H9 (cell line): ENCODE data around the gene HIPK2. TPM values are rescaled to one million over a fixed set of nuclear protein-coding genes. Genes with fewer than 3 reads are reported as not detected.

Experiments
- DNase-seq: peaks from one replicate; pipeline ENCODE4 v3.0.0-alpha.2; 2017
- H2AFZ ChIP-seq: one replicate; pipeline ENCODE4 v1.6.1; 2013; ENCODE audit warnings: mild to moderate bottlenecking, low read length, control low read depth, moderate library complexity
- H2AK5ac ChIP-seq: 2 replicates; pipeline ENCODE4 v1.6.1; 2013; ENCODE audit warnings: low read length, control low read depth, mixed read lengths; ENCODE audit not compliant: insufficient read length
- H2BK120ac ChIP-seq: one replicate; pipeline ENCODE4 v1.6.1; 2013; ENCODE audit warnings: low read depth, mild to moderate bottlenecking, low read length, control low read depth, inconsistent platforms; ENCODE audit not compliant: poor library complexity, severe bottlenecking
- H2BK12ac ChIP-seq: 2 replicates; pipeline ENCODE4 v1.6.1; 2013; ENCODE audit warnings: low read length, control low read depth, mixed read lengths, low read depth; ENCODE audit not compliant: insufficient read length
- H2BK15ac ChIP-seq: 2 replicates; pipeline ENCODE4 v1.6.1; 2013; ENCODE audit warnings: low read depth, low read length, control low read depth
- H2BK20ac ChIP-seq: one replicate; pipeline ENCODE4 v1.6.1; 2013; ENCODE audit warnings: low read depth, mild to moderate bottlenecking, low read length, control low read depth, inconsistent platforms; ENCODE audit not compliant: poor library complexity, severe bottlenecking
- H2BK5ac ChIP-seq: 2 replicates; pipeline ENCODE4 v1.6.1; 2013; ENCODE audit warnings: low read length, control low read depth, mixed read lengths; ENCODE audit not compliant: insufficient read length
- H3K14ac ChIP-seq: 2 replicates; pipeline ENCODE4 v1.6.1; 2013; ENCODE audit warnings: low read length, control low read depth; ENCODE audit not compliant: insufficient read depth
- H3K18ac ChIP-seq: 2 replicates; pipeline ENCODE4 v1.6.1; 2013; ENCODE audit warnings: low read depth, mild to moderate bottlenecking, mixed read lengths, low read length, control low read depth; ENCODE audit not compliant: insufficient read length
- H3K23ac ChIP-seq: 2 replicates; pipeline ENCODE4 v1.6.1; 2013; ENCODE audit warnings: low read length, control low read depth, mixed read lengths, low read depth; ENCODE audit not compliant: insufficient read length
- H3K23me2 ChIP-seq: 2 replicates; pipeline ENCODE4 v1.6.1; 2013; ENCODE audit warnings: low read depth, mild to moderate bottlenecking, mixed read lengths, low read length, control low read depth; ENCODE audit not compliant: insufficient read length, poor library complexity, severe bottlenecking
- H3K27ac ChIP-seq: 2 replicates; pipeline ENCODE4 v1.5.1; 2013; ENCODE audit warnings: low read length, control low read depth, mixed read lengths, low read depth; ENCODE audit not compliant: insufficient read length
- H3K27me3 ChIP-seq: 2 replicates; pipeline ENCODE4 v1.6.1; 2013; ENCODE audit warnings: low read length, control low read depth, inconsistent platforms; ENCODE audit not compliant: insufficient read depth
- H3K4ac ChIP-seq: 2 replicates; pipeline ENCODE4 v1.6.1; 2013; ENCODE audit warnings: low read depth, mild to moderate bottlenecking, control low read depth, inconsistent platforms, low read length, moderate library complexity
- H3K4me1 ChIP-seq: 2 replicates; pipeline ENCODE4 v1.6.1; 2013; ENCODE audit warnings: low read length, control low read depth, inconsistent platforms; ENCODE audit not compliant: insufficient read depth
- H3K4me2 ChIP-seq: 2 replicates; pipeline ENCODE4 v1.6.1; 2013; ENCODE audit warnings: low read length, control low read depth, mixed read lengths; ENCODE audit not compliant: insufficient read length, insufficient read depth
- H3K56ac ChIP-seq: 2 replicates; pipeline ENCODE4 v1.6.1; 2013; ENCODE audit warnings: low read depth, mild to moderate bottlenecking, mixed read lengths, low read length, control low read depth; ENCODE audit not compliant: insufficient read length
- H3K79me1 ChIP-seq: 2 replicates; pipeline ENCODE4 v1.6.1; 2013; ENCODE audit warnings: low read depth, mild to moderate bottlenecking, moderate library complexity, low read length, control low read depth, inconsistent platforms; ENCODE audit not compliant: insufficient read depth, poor library complexity, severe bottlenecking
- H3K79me2 ChIP-seq: 2 replicates; pipeline ENCODE4 v1.6.1; 2013; ENCODE audit warnings: low read length, control low read depth, inconsistent platforms; ENCODE audit not compliant: insufficient read depth
- H3K9ac ChIP-seq: 2 replicates; pipeline ENCODE4 v1.6.1; 2013; ENCODE audit warnings: low read length, control low read depth, mixed read lengths; ENCODE audit not compliant: insufficient read length; ENCODE audit errors: extremely low read depth
- H3K9me3 ChIP-seq: one replicate; pipeline ENCODE4 v1.6.1; 2013; ENCODE audit warnings: low read depth, low read length, inconsistent platforms; ENCODE audit not compliant: control insufficient read depth
- H3T11ph ChIP-seq: one replicate; pipeline ENCODE4 v1.6.1; 2013; ENCODE audit warnings: mild to moderate bottlenecking, low read length, control low read depth, inconsistent platforms
- H4K20me1 ChIP-seq: one replicate; pipeline ENCODE4 v1.6.1; 2013; ENCODE audit not compliant: control insufficient read depth, insufficient read length, insufficient read depth
- H4K5ac ChIP-seq: 2 replicates; pipeline ENCODE4 v1.6.1; 2013; ENCODE audit warnings: low read depth, mild to moderate bottlenecking, mixed read lengths, low read length, control low read depth; ENCODE audit not compliant: insufficient read length
- H4K8ac ChIP-seq: replicated peaks from 2 replicates; pipeline ENCODE4 v1.6.1; 2013; ENCODE audit warnings: low read length, control low read depth, mixed read lengths, low read depth; ENCODE audit not compliant: insufficient read length
- H4K91ac ChIP-seq: 2 replicates; pipeline ENCODE4 v1.6.1; 2013; ENCODE audit warnings: low read depth, mild to moderate bottlenecking, moderate library complexity, mixed read lengths, low read length, control low read depth; ENCODE audit not compliant: insufficient read length
- H3K27ac Mint-ChIP-seq, 3 experiments: 2 replicates in 2 of 3; 3 replicates in 1 of 3; pipeline ENCODE4 v1.8.0; 2020 to 2021; ENCODE audit warnings: mixed read lengths in 3 of 3, mild to moderate bottlenecking in 1 of 3, moderate library complexity in 1 of 3
- H3K27me3 Mint-ChIP-seq: 2 replicates; pipeline ENCODE4 v1.8.0; 2021; ENCODE audit warnings: low read depth, mild to moderate bottlenecking, moderate library complexity, mixed read lengths
- H3K36me3 Mint-ChIP-seq, 3 experiments: 2 replicates in 2 of 3; 3 replicates in 1 of 3; pipeline ENCODE4 v1.8.0; 2020 to 2021; ENCODE audit warnings: low read depth in 3 of 3, mixed read lengths in 3 of 3; ENCODE audit not compliant: insufficient read depth in 1 of 3
- H3K4me1 Mint-ChIP-seq, 2 experiments: 2 replicates each; pipeline ENCODE4 v1.8.0; 2020; ENCODE audit warnings: mixed read lengths in 2 of 2
- H3K4me3 Mint-ChIP-seq, 2 experiments: 2 replicates in 1 of 2; 3 replicates in 1 of 2; pipeline ENCODE4 v1.8.0; 2020 to 2021; ENCODE audit warnings: mild to moderate bottlenecking in 2 of 2, mixed read lengths in 2 of 2, moderate library complexity in 1 of 2
- H3K9me3 Mint-ChIP-seq, 2 experiments: 2 replicates in 1 of 2; 3 replicates in 1 of 2; pipeline ENCODE4 v1.8.0; 2020; ENCODE audit warnings: mild to moderate bottlenecking in 2 of 2, mixed read lengths in 2 of 2, moderate library complexity in 1 of 2
- WGBS: extraction: QIAGEN DNeasy Blood & Tissue Kit; methylation state at CpG from one replicate; pipeline ENCODE4 v1.1.7; 2013; ENCODE audit warnings: missing lambda C conversion rate, low lambda C conversion rate, mixed read lengths; ENCODE audit not compliant: insufficient read length; ENCODE audit errors: extremely low coverage; 5-methylcytosine and 5-hydroxymethylcytosine counted together
- total RNA-seq: library from RNA; stranded (reverse); gene quantifications from 2 replicates; pipeline ENCODE4 v1.2.1, GENCODE V29; 2021
- TF ChIP-seq, protein P1 (sequence below): fragments of 200-600 bp; sonication (generic); conservative IDR thresholded peaks from 3 replicates; pipeline ENCODE4 v1.8.0; 2021; ENCODE audit warnings: antibody characterized with exemption, mild to moderate bottlenecking

HIPK2 gene
- total RNA-seq, 1 experiment from 2014 or later = 21.9 TPM

DNA sequence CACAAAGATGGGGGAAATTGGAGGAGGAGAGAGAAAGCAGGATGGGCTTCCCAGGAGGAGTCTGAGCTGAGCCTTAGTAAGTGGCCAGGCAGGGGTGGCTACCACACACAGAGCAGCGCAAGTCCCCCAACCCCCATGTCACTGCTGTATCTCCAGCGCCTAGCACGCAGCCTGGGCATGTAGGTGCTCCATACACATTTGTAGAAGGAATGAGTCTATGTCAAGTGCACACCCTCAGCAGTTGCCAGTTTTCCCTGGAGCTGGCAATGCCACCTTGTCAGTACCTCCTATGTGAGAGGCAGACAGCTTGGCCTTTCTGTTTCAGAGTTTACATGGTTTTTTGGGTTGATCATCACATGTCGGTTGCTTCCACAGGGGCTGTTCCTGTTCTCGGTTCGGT, 138.2 kb downstream of the HIPK2 start:
- no peak overlapping the region for H3T11ph ChIP-seq
- no peak for DNase-seq
- no peak overlapping the region for H2BK120ac ChIP-seq
- H3K56ac ChIP-seq = no peak overlapping the region
- H4K5ac ChIP-seq = no peak overlapping the region
- no peak overlapping the region for H3K27ac Mint-ChIP-seq
- no peaks in the 10 kb centered on the region for H3K23me2 ChIP-seq
- H3K14ac ChIP-seq = no peak overlapping the region
- H4K91ac ChIP-seq = no peak overlapping the region
- H3K9ac ChIP-seq = no peak overlapping the region
- no CpG with 5 or more reads among the region's 6 CpGs for WGBS
- no peak overlapping the region for H2BK12ac ChIP-seq
- H3K4me1 ChIP-seq = no peaks in the 10 kb centered on the region
- TF ChIP-seq, protein P1, sequence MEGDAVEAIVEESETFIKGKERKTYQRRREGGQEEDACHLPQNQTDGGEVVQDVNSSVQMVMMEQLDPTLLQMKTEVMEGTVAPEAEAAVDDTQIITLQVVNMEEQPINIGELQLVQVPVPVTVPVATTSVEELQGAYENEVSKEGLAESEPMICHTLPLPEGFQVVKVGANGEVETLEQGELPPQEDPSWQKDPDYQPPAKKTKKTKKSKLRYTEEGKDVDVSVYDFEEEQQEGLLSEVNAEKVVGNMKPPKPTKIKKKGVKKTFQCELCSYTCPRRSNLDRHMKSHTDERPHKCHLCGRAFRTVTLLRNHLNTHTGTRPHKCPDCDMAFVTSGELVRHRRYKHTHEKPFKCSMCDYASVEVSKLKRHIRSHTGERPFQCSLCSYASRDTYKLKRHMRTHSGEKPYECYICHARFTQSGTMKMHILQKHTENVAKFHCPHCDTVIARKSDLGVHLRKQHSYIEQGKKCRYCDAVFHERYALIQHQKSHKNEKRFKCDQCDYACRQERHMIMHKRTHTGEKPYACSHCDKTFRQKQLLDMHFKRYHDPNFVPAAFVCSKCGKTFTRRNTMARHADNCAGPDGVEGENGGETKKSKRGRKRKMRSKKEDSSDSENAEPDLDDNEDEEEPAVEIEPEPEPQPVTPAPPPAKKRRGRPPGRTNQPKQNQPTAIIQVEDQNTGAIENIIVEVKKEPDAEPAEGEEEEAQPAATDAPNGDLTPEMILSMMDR = no peak
- no peak overlapping the region for H3K27ac ChIP-seq
- no peak overlapping the region for H3K18ac ChIP-seq
- no peaks in the 10 kb centered on the region for H3K27me3 Mint-ChIP-seq
- no peak overlapping the region for H2BK20ac ChIP-seq
- H4K8ac ChIP-seq = no peak overlapping the region
- H3K79me1 ChIP-seq = no peaks in the 10 kb centered on the region
- no peak overlapping the region for H3K4ac ChIP-seq
- H3K27me3 ChIP-seq = no peaks in the 10 kb centered on the region
- no peak overlapping the region for H3K23ac ChIP-seq
- no peak overlapping the region for H2AK5ac ChIP-seq
- H3K4me2 ChIP-seq = no peak overlapping the region
- H3K4me1 Mint-ChIP-seq = peaks cover 11 to 15% of the 10 kb centered on the region in 2 experiments
- H4K20me1 ChIP-seq = no peaks in the 10 kb centered on the region
- no peak overlapping the region for H2BK15ac ChIP-seq
- no peaks in the 10 kb centered on the region for H3K79me2 ChIP-seq
- H3K9me3 ChIP-seq = no peaks in the 10 kb centered on the region
- no peak overlapping the region for H2AFZ ChIP-seq
- H3K4me3 Mint-ChIP-seq = no peak overlapping the region
- peaks cover 0 to 4% (median 0%) of the 10 kb centered on the region in 3 experiments; a peak in 3 of 7 replicates for H3K36me3 Mint-ChIP-seq
- H2BK5ac ChIP-seq = no peak overlapping the region
- H3K9me3 Mint-ChIP-seq = no peaks in the 10 kb centered on the region; a peak in 1 of 5 replicates
